DND-41 (cell line): Measurements from ENCODE around the gene TRRAP.

Source experiments
- CTCF ChIP-seq: IDR thresholded peaks from 2 replicates; pipeline ENCODE4 v1.5.1; 2012; ENCODE audit warnings: borderline replicate concordance, low read length, moderate library complexity, mild to moderate bottlenecking; ENCODE audit not compliant: poor library complexity, severe bottlenecking; ENCODE audit errors: extremely low read depth
- EZH2 ChIP-seq: IDR thresholded peaks from 3 replicates; pipeline ENCODE4 v1.6.1; 2012; ENCODE audit warnings: borderline replicate concordance, low read depth, mild to moderate bottlenecking, moderate library complexity, low read length, inconsistent platforms; ENCODE audit not compliant: severe bottlenecking

- TF ChIP-seq CTCF (no peak), EZH2 (no peak)
Observed at GRCh38 chr7:98903246-98903645, 24.9 kb downstream of the TRRAP start.
